Activated naive CD8-positive, alpha-beta T cell (primary cell): ENCODE data around the gene GBGT1.

Source experiments
- H3K27ac Mint-ChIP-seq: one replicate; pipeline ENCODE4 v1.8.0; 2021; ENCODE audit warnings: mixed read lengths
- H3K27me3 Mint-ChIP-seq: one replicate; pipeline ENCODE4 v1.8.0; 2021; ENCODE audit warnings: mixed read lengths
- H3K36me3 Mint-ChIP-seq: one replicate; pipeline ENCODE4 v1.8.0; 2021; ENCODE audit warnings: mixed read lengths
- H3K4me1 Mint-ChIP-seq: one replicate; pipeline ENCODE4 v1.8.0; 2021; ENCODE audit warnings: low read depth, mixed read lengths
- H3K4me3 Mint-ChIP-seq: one replicate; pipeline ENCODE4 v1.8.0; 2021; ENCODE audit warnings: mild to moderate bottlenecking, mixed read lengths
- H3K9me3 Mint-ChIP-seq: one replicate; pipeline ENCODE4 v1.8.0; 2021; ENCODE audit warnings: low read depth, mixed read lengths

Gene GBGT1

GRCh38 chr9:133113949-133114885 lies 49.5 kb downstream of the GBGT1 start:
- H3K9me3 Mint-ChIP-seq: no peaks in the 10 kb centered on the region
- peaks cover 38% of the 10 kb centered on the region for H3K4me1 Mint-ChIP-seq
- no peak overlapping the region for H3K27ac Mint-ChIP-seq
- H3K27me3 Mint-ChIP-seq: no peaks in the 10 kb centered on the region
- H3K36me3 Mint-ChIP-seq: peaks cover 2% of the 10 kb centered on the region
- peak overlapping the region; percentile 32 for H3K4me3 Mint-ChIP-seq

GRCh38 chr9:133113163-133113948 lies 50.4 kb downstream of the GBGT1 start:
- peaks cover 2% of the 10 kb centered on the region for H3K36me3 Mint-ChIP-seq
- no peaks in the 10 kb centered on the region for H3K27me3 Mint-ChIP-seq
- peaks cover 29% of the 10 kb centered on the region for H3K4me1 Mint-ChIP-seq
- no peak overlapping the region for H3K27ac Mint-ChIP-seq
- H3K9me3 Mint-ChIP-seq: no peaks in the 10 kb centered on the region
- peak overlapping the region; percentile 10 for H3K4me3 Mint-ChIP-seq

- H3K4me1 Mint-ChIP-seq: peaks cover 26% of the 10 kb centered on the region
- H3K9me3 Mint-ChIP-seq: no peaks in the 10 kb centered on the region
- H3K36me3 Mint-ChIP-seq: peaks cover 2% of the 10 kb centered on the region
- no peak overlapping the region for H3K4me3 Mint-ChIP-seq
- H3K27ac Mint-ChIP-seq: peak overlapping the region; percentile 28
- H3K27me3 Mint-ChIP-seq: no peaks in the 10 kb centered on the region
Measured at GRCh38 chr9:133112663-133113026, 51.1 kb downstream of the GBGT1 start.

- H3K27me3 Mint-ChIP-seq: no peaks in the 10 kb centered on the region
- H3K27ac Mint-ChIP-seq: no peak overlapping the region
- peaks cover 2% of the 10 kb centered on the region for H3K36me3 Mint-ChIP-seq
- H3K9me3 Mint-ChIP-seq: no peaks in the 10 kb centered on the region
- H3K4me3 Mint-ChIP-seq: no peak overlapping the region
- peaks cover 26% of the 10 kb centered on the region for H3K4me1 Mint-ChIP-seq
Measured at GRCh38 chr9:133111808-133112662, 51.7 kb downstream of the GBGT1 start.

- no peak overlapping the region for H3K4me3 Mint-ChIP-seq
- H3K36me3 Mint-ChIP-seq: peaks cover 2% of the 10 kb centered on the region
- H3K27me3 Mint-ChIP-seq: no peaks in the 10 kb centered on the region
- H3K4me1 Mint-ChIP-seq: peaks cover 18% of the 10 kb centered on the region
- no peak overlapping the region for H3K27ac Mint-ChIP-seq
- H3K9me3 Mint-ChIP-seq: no peaks in the 10 kb centered on the region
Measured at GRCh38 chr9:133109931-133110650, 53.6 kb downstream of the GBGT1 start.

- no peaks in the 10 kb centered on the region for H3K9me3 Mint-ChIP-seq
- no peak overlapping the region for H3K27ac Mint-ChIP-seq
- peaks cover 2% of the 10 kb centered on the region for H3K36me3 Mint-ChIP-seq
- peaks cover 14% of the 10 kb centered on the region for H3K4me1 Mint-ChIP-seq
- H3K27me3 Mint-ChIP-seq: no peaks in the 10 kb centered on the region
- H3K4me3 Mint-ChIP-seq: no peak overlapping the region
Measured at GRCh38 chr9:133108794-133109641, 54.7 kb downstream of the GBGT1 start.

GRCh38 chr9:133107961-133108793 lies 55.5 kb downstream of the GBGT1 start:
- Mint-ChIP-seq H3K36me3 (peaks cover 2% of the 10 kb centered on the region), H3K27ac (no peak overlapping the region), H3K9me3 (no peaks in the 10 kb centered on the region), H3K4me1 (peaks cover 6% of the 10 kb centered on the region), H3K4me3 (no peak overlapping the region), H3K27me3 (no peaks in the 10 kb centered on the region)

- Mint-ChIP-seq H3K36me3 (peaks cover 5% of the 10 kb centered on the region), H3K4me3 (no peak overlapping the region), H3K27me3 (no peaks in the 10 kb centered on the region), H3K9me3 (no peaks in the 10 kb centered on the region), H3K4me1 (peaks cover 2% of the 10 kb centered on the region), H3K27ac (no peak overlapping the region)
Measured at GRCh38 chr9:133107245-133107722, 56.4 kb downstream of the GBGT1 start.

- Mint-ChIP-seq H3K27me3 (no peaks in the 10 kb centered on the region), H3K4me3 (no peak overlapping the region), H3K9me3 (no peaks in the 10 kb centered on the region), H3K36me3 (peaks cover 5% of the 10 kb centered on the region), H3K27ac (no peak overlapping the region), H3K4me1 (peaks cover 2% of the 10 kb centered on the region)
Measured at GRCh38 chr9:133106511-133107244, 57.0 kb downstream of the GBGT1 start.

GRCh38 chr9:133105461-133105770 lies 58.3 kb downstream of the GBGT1 start:
- Mint-ChIP-seq H3K4me3 (no peak overlapping the region), H3K27ac (no peak overlapping the region), H3K4me1 (peaks cover 2% of the 10 kb centered on the region), H3K27me3 (no peaks in the 10 kb centered on the region), H3K9me3 (no peaks in the 10 kb centered on the region), H3K36me3 (peaks cover 9% of the 10 kb centered on the region)

GRCh38 chr9:133104718-133105460 lies 58.8 kb downstream of the GBGT1 start:
- Mint-ChIP-seq H3K36me3 (peaks cover 9% of the 10 kb centered on the region), H3K9me3 (no peaks in the 10 kb centered on the region), H3K4me3 (no peak overlapping the region), H3K27ac (no peak overlapping the region), H3K27me3 (no peaks in the 10 kb centered on the region), H3K4me1 (no peaks in the 10 kb centered on the region)

GRCh38 chr9:133103987-133104505 lies 59.7 kb downstream of the GBGT1 start:
- no peak overlapping the region for H3K4me3 Mint-ChIP-seq
- no peaks in the 10 kb centered on the region for H3K27me3 Mint-ChIP-seq
- no peak overlapping the region for H3K27ac Mint-ChIP-seq
- H3K9me3 Mint-ChIP-seq: no peaks in the 10 kb centered on the region
- H3K4me1 Mint-ChIP-seq: no peaks in the 10 kb centered on the region
- H3K36me3 Mint-ChIP-seq: peaks cover 10% of the 10 kb centered on the region
